GM12878 (cell line): ENCODE results near the gene SENP6. TPM values are rescaled to one million over a fixed set of nuclear protein-coding genes. Genes with fewer than 3 reads are reported as not detected.
"Not testable (repeated sequence)": the region's sequence is repeated elsewhere in the genome, so short reads cannot be mapped to it uniquely, and the experiment has no call there.

ENCODE experiments used
- ATAC-seq: fragments of 200-7000 bp; cut with Tn5 transposase; 3 replicates; pipeline ENCODE4 v1.9.1; 2020; ENCODE audit warnings: mild to moderate bottlenecking, moderate library complexity
- BruUV-seq: library from RNA; stranded (reverse); fragments of 400-500 nt; replicated peaks from 2 replicates; lab custom pipeline; 2021; lab: Mats Ljungman, UMichigan
- CTCF ChIA-PET: fragments of 300-600 bp; sonication (Branson Sonifier 250); formaldehyde crosslinking; extraction: SDS; loops from one replicate; lab custom pipeline; 2021; ENCODE audit warnings: inconsistent platforms; lab: Yijun Ruan, JAX
- POLR2A ChIA-PET: fragments of 350-600 bp; formaldehyde crosslinking; extraction: SDS; loops from one replicate; lab custom pipeline; 2021; ENCODE audit warnings: inconsistent platforms; lab: Charles Lee
- RAD21 ChIA-PET: fragments of 300-600 bp; sonication (Branson Sonifier 250); formaldehyde crosslinking; loops from one replicate; lab custom pipeline; 2023; ENCODE audit warnings: antibody characterized with exemption; ENCODE audit not compliant: unreplicated experiment; lab: Charles Lee
- SMC1A ChIA-PET: fragments of 300-600 bp; sonication (Branson Sonifier 250); formaldehyde crosslinking; loops from one replicate; lab custom pipeline; 2023; ENCODE audit not compliant: unreplicated experiment, uncharacterized antibody; lab: Charles Lee
- DNase-seq: peaks from one replicate; pipeline ENCODE4 v3.0.0-alpha.2; 2011; ENCODE audit warnings: low read depth, low spot score
- FAIRE-seq: peaks from 3 replicates; lab custom pipeline; 2011; peaks lifted over from hg19 to GRCh38; lab: Jason Lieb, UNC
- H2AFZ ChIP-seq: 2 replicates; pipeline ENCODE4 v1.6.0; 2011; ENCODE audit warnings: low read depth, low read length, control low read depth; ENCODE audit not compliant: control insufficient read depth
- H3K27ac ChIP-seq: 2 replicates; pipeline ENCODE4 v1.5.1; 2011; ENCODE audit warnings: control low read depth; ENCODE audit not compliant: control insufficient read depth, insufficient read depth
- H3K27me3 ChIP-seq, 2 experiments: replicated peaks in 1 of 2; 2 replicates each; pipeline versions ENCODE4 v1.6.0 to v1.6.1; 2011; ENCODE audit warnings: low read length in 1 of 2; ENCODE audit not compliant: control insufficient read depth in 2 of 2, insufficient read depth in 2 of 2
- H3K36me3 ChIP-seq, 2 experiments: 2 replicates each; pipeline ENCODE4 v1.5.1; 2011; ENCODE audit warnings: low read length in 1 of 2; ENCODE audit not compliant: control insufficient read depth in 2 of 2, insufficient read depth in 2 of 2
- H3K4me1 ChIP-seq: 2 replicates; pipeline ENCODE4 v1.6.1; 2011; ENCODE audit warnings: mild to moderate bottlenecking, low read length, moderate library complexity, mixed read lengths; ENCODE audit not compliant: control insufficient read depth, insufficient read depth
- H3K4me2 ChIP-seq: 2 replicates; pipeline ENCODE4 v1.6.0; 2011; ENCODE audit warnings: control low read depth; ENCODE audit not compliant: control insufficient read depth, insufficient read depth
- H3K4me3 ChIP-seq: fragments of 200-600 bp; sonication (generic); 2 replicates; pipeline ENCODE4 v1.5.1; 2016
- H3K79me2 ChIP-seq: 2 replicates; pipeline ENCODE4 v1.6.0; 2011; ENCODE audit warnings: low read length; ENCODE audit not compliant: control insufficient read depth, insufficient read depth
- H3K9ac ChIP-seq: 2 replicates; pipeline ENCODE4 v1.8.0; 2011; ENCODE audit warnings: low read length, control low read depth, mixed read lengths; ENCODE audit not compliant: control insufficient read depth, insufficient read depth
- H3K9me3 ChIP-seq: replicated peaks from 3 replicates; pipeline ENCODE4 v1.5.1; 2011; ENCODE audit warnings: mild to moderate bottlenecking, low read length; ENCODE audit not compliant: control insufficient read depth, insufficient read depth
- H4K20me1 ChIP-seq: 2 replicates; pipeline ENCODE4 v1.6.0; 2011; ENCODE audit not compliant: control insufficient read depth, insufficient read depth
- E2F8 ChIP-seq: fragments of 450-650 bp; IDR thresholded peaks from 2 replicates; pipeline ENCODE4 v1.6.1; 2018; ENCODE audit warnings: mild to moderate bottlenecking, low read depth, moderate library complexity; ENCODE audit not compliant: partially characterized antibody
- ESRRA ChIP-seq: IDR thresholded peaks from 2 replicates; pipeline ENCODE4 v1.6.1; 2012; ENCODE audit warnings: mild to moderate bottlenecking, low read length, improper control_type of control experiment
- IKZF2 ChIP-seq, 2 experiments: fragments of 450-650 bp; IDR thresholded peaks; 2 replicates each; pipeline ENCODE4 v1.6.1; 2017; ENCODE audit warnings: mild to moderate bottlenecking in 2 of 2, moderate library complexity in 2 of 2
- MTA3 ChIP-seq: IDR thresholded peaks from 2 replicates; pipeline ENCODE4 v1.6.1; 2012; ENCODE audit warnings: low read length, inconsistent platforms, borderline replicate concordance
- PAX5 ChIP-seq: IDR thresholded peaks from 2 replicates; pipeline ENCODE4 v1.6.1; 2011; ENCODE audit warnings: low read depth, low read length, borderline replicate concordance
- POLR2AphosphoS5 ChIP-seq: IDR thresholded peaks from 2 replicates; pipeline ENCODE4 v1.6.1; 2011; ENCODE audit warnings: mild to moderate bottlenecking, low read length, inconsistent platforms
- WGBS: methylation state at CpG from one replicate; pipeline ENCODE4 v1.1.6; 2016; ENCODE audit warnings: low lambda C conversion rate; ENCODE audit not compliant: insufficient replicate concordance, insufficient coverage; ENCODE audit errors: missing lambda C conversion rate; 5-methylcytosine and 5-hydroxymethylcytosine counted together
- in situ Hi-C: fragments of 300-500 bp; cut with MboI; formaldehyde crosslinking; loops from 9 replicates; pipeline ENCODE4 v1.14.3; 2018; ENCODE audit warnings: mixed read lengths
- intact Hi-C: fragments of 100-400 bp; cut with micrococcal nuclease; formaldehyde crosslinking; loops from one replicate; pipeline ENCODE4 v1.14.2; 2022; ENCODE audit not compliant: unreplicated experiment
- polyA plus RNA-seq, 11 experiments: library from polyadenylated mRNA; depleted of rRNA in 4 of 11; unstranded in 6 of 11; stranded (reverse) in 5 of 11; fragments of >200 nt; fragmentation: Nextera tagmentation in 4 of 11; fragmentation: Illumina TruSeq in 1 of 11; extraction: Ambion mirVana in 4 of 11; extraction: Trizol in 1 of 11; gene quantifications; 1 replicate in 1 of 11; 2 replicates in 10 of 11; pipeline versions ENCODE4 v1.2.1 to v1.2.3, GENCODE V29; 2011 to 2016; ENCODE audit warnings: inconsistent platforms in 2 of 11, missing spikeins in 2 of 11, low read depth in 1 of 11
- total RNA-seq, 4 experiments: library from RNA; depleted of rRNA in 3 of 4; stranded (reverse); fragments of >200 nt in 3 of 4; fragmentation: Illumina TruSeq in 1 of 4; extraction: Trizol in 1 of 4; gene quantifications; 2 replicates each; pipeline versions ENCODE4 v1.2.1 to v1.2.3, GENCODE V29; 2013 to 2021

The SENP6 gene
- total and polyA plus RNA-seq, 10 of the 15 experiments (the other 5 are each of a cell fraction or from before 2014, with no cell fraction given) = 10.7 to 70.0 (median 42.3) TPM

DNA sequence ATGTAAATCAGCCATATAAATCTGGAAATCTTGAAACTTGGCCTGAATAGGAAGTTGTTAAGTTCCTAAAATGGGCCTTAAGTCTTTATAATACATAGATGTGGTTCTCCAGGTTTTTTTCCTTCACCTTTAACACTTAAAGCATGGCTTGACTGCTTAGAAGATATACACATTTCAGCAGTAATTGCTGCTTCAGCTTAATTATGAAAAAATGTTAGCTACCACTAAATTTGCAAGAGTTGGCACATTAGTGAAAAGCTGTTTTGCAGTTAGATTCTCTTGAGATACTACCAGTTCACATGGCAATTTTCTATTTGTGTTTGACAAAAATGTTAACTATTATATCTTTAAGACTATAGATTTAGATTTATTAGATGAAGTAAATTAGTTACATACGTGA, 74.7 kb downstream of the SENP6 start (continued):
- TF ChIP-seq ESRRA (no peak), POLR2AphosphoS5 (no peak), E2F8 (no peak), MTA3 (no peak), IKZF2 (IDR thresholded peaks at IDR 0.05) (no peak), PAX5 (no peak)

- H3K9me3 ChIP-seq, RAD21 ChIA-PET, H3K27me3 ChIP-seq, BruUV-seq, H4K20me1 ChIP-seq, DNase-seq, CTCF ChIA-PET, H3K79me2 ChIP-seq, ATAC-seq, FAIRE-seq, H3K4me2 ChIP-seq, H3K27ac ChIP-seq, intact Hi-C loops, H2AFZ ChIP-seq, H3K4me3 ChIP-seq, H3K9ac ChIP-seq, H3K4me1 ChIP-seq, POLR2A ChIA-PET, SMC1A ChIA-PET, in situ Hi-C loops: not testable (repeated sequence)
- H3K36me3 ChIP-seq = peaks cover 2 to 23% of the 10 kb centered on the region in 2 experiments
- WGBS = 100% methylated on average over 1 of the region's 2 CpGs
Measured at GRCh38 chr6:75682548-75682947, 80.9 kb downstream of the SENP6 start.

- intact Hi-C loops, H3K4me2 ChIP-seq, BruUV-seq, H2AFZ ChIP-seq, CTCF ChIA-PET, DNase-seq, H3K9me3 ChIP-seq, H3K9ac ChIP-seq, H3K27me3 ChIP-seq, H3K27ac ChIP-seq, H3K4me3 ChIP-seq, SMC1A ChIA-PET, ATAC-seq, H3K4me1 ChIP-seq, H4K20me1 ChIP-seq, FAIRE-seq, H3K79me2 ChIP-seq, RAD21 ChIA-PET, in situ Hi-C loops, POLR2A ChIA-PET: not testable (repeated sequence)
- peaks cover 2 to 20% of the 10 kb centered on the region in 2 experiments for H3K36me3 ChIP-seq
- 100% methylated on average over 2 of the region's 2 CpGs for WGBS
Measured at GRCh38 chr6:75683005-75683404, 81.3 kb downstream of the SENP6 start.

DNA sequence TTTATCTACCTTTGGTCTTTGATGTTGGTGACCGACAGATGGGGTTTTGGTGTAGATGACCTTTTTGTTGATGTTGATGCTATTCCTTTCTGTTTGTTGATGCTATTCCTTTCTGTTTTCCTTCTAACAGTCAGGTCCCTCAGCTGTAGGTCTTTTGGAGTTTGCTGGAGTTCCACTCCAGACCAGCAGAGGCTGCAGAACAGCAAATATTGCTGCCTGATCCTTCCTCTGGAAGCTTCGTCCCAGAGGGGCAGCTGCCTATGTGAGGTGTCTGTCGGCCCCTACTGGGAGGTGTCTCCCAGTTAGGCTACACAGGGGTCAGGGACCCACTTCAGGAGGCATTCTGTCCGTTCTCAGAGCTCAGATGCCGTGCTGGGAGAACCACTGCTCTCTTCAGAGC, 85.9 kb downstream of the SENP6 start:
- DNase-seq, H3K79me2 ChIP-seq, H3K36me3 ChIP-seq, intact Hi-C loops, FAIRE-seq, BruUV-seq, ATAC-seq, H3K9me3 ChIP-seq, H2AFZ ChIP-seq, H3K27ac ChIP-seq, H4K20me1 ChIP-seq, H3K9ac ChIP-seq, RAD21 ChIA-PET, H3K27me3 ChIP-seq, in situ Hi-C loops, H3K4me2 ChIP-seq, H3K4me3 ChIP-seq, H3K4me1 ChIP-seq: not testable (repeated sequence)
- POLR2A ChIA-PET = interaction anchor here (0.6 to 1.2 kb wide), 2 partner anchors 9 to 14 kb away, joined by 3 to 5 read pairs; no protein-coding TSS in a partner anchor
- SMC1A ChIA-PET = interaction anchor here (0.6 kb wide), 1 partner anchor 247 kb away, joined by 3 read pairs; no protein-coding TSS in a partner anchor
- 83% methylated on average over 5 of the region's 5 CpGs for WGBS
- CTCF ChIA-PET = interaction anchor here (0.6 kb wide), 1 partner anchor 123 kb away, joined by 3 read pairs; no protein-coding TSS in a partner anchor
